IMR-90 (cell line): ENCODE results near the gene SP140L. TPM values are rescaled to one million over a fixed set of nuclear protein-coding genes. Genes with fewer than 3 reads are reported as not detected.

Experiments
- ATAC-seq: fragments of 200-7000 bp; cut with Tn5 transposase; 2 replicates; pipeline ENCODE4 v1.9.1; 2020; ENCODE audit warnings: low read depth, mild to moderate bottlenecking, moderate library complexity
- BruUV-seq: library from RNA; stranded (reverse); fragments of 400-500 nt; replicated peaks from 2 replicates; lab custom pipeline; 2021; lab: Mats Ljungman, UMichigan
- CTCF ChIA-PET: fragments of 300-600 bp; formaldehyde crosslinking; extraction: SDS; loops from one replicate; lab custom pipeline; 2021; ENCODE audit warnings: antibody characterized with exemption; lab: Yijun Ruan, JAX
- POLR2A ChIA-PET: fragments of 300-600 bp; sonication (Branson Sonifier 250); formaldehyde crosslinking; loops from one replicate; lab custom pipeline; 2022; ENCODE audit warnings: antibody characterized with exemption; ENCODE audit not compliant: unreplicated experiment; lab: Charles Lee
- DNase-seq: peaks from one replicate; pipeline ENCODE4 v3.0.0; 2013
- H2AFZ ChIP-seq: replicated peaks from 2 replicates; pipeline ENCODE3; 2013; ENCODE audit warnings: low read length, mild to moderate bottlenecking; ENCODE audit not compliant: poor library complexity
- H2AK5ac ChIP-seq: 2 replicates; pipeline ENCODE4 v1.6.1; 2013; ENCODE audit warnings: low read depth, low read length, inconsistent platforms
- H2AK9ac ChIP-seq: replicated peaks from 2 replicates; pipeline ENCODE3; 2013; ENCODE audit warnings: mild to moderate bottlenecking, low read depth, low read length, moderate library complexity; ENCODE audit not compliant: poor library complexity
- H2BK120ac ChIP-seq: 2 replicates; pipeline ENCODE4 v1.6.1; 2013; ENCODE audit warnings: low read depth, low read length, inconsistent platforms
- H2BK15ac ChIP-seq: 3 replicates; pipeline ENCODE4 v1.6.1; 2013; ENCODE audit warnings: low read depth, low read length, inconsistent platforms
- H2BK20ac ChIP-seq: 2 replicates; pipeline ENCODE4 v1.6.1; 2013; ENCODE audit warnings: low read depth, mild to moderate bottlenecking, inconsistent platforms, low read length, moderate library complexity
- H2BK5ac ChIP-seq: 2 replicates; pipeline ENCODE4 v1.6.1; 2013; ENCODE audit warnings: mild to moderate bottlenecking, low read depth, low read length, inconsistent platforms; ENCODE audit not compliant: poor library complexity, severe bottlenecking
- H3K14ac ChIP-seq: replicated peaks from 2 replicates; pipeline ENCODE4 v1.6.1; 2013; ENCODE audit warnings: low read depth, low read length, inconsistent platforms
- H3K18ac ChIP-seq: 2 replicates; pipeline ENCODE4 v1.6.1; 2013; ENCODE audit warnings: low read depth, low read length, control low read depth
- H3K23ac ChIP-seq: 2 replicates; pipeline ENCODE4 v1.6.1; 2013; ENCODE audit warnings: low read depth, low read length, inconsistent platforms
- H3K27ac ChIP-seq: 2 replicates; pipeline ENCODE4 v1.5.1; 2013; ENCODE audit warnings: mild to moderate bottlenecking, control low read depth, low read length; ENCODE audit not compliant: insufficient read depth
- H3K27me3 ChIP-seq: 2 replicates; pipeline ENCODE4 v1.6.1; 2013; ENCODE audit warnings: low read length; ENCODE audit not compliant: control insufficient read depth, insufficient read depth
- H3K36me3 ChIP-seq: 2 replicates; pipeline ENCODE4 v1.6.1; 2013; ENCODE audit warnings: low read length, mixed read lengths; ENCODE audit not compliant: control insufficient read depth, insufficient read depth
- H3K4ac ChIP-seq: 2 replicates; pipeline ENCODE4 v1.6.1; 2013; ENCODE audit warnings: low read depth, low read length, inconsistent platforms
- H3K4me1 ChIP-seq: 2 replicates; pipeline ENCODE4 v1.6.1; 2013; ENCODE audit warnings: low read length, mixed read lengths; ENCODE audit not compliant: control insufficient read depth, insufficient read depth
- H3K4me2 ChIP-seq: 2 replicates; pipeline ENCODE4 v1.6.1; 2013; ENCODE audit warnings: low read depth, mild to moderate bottlenecking, control low read depth, low read length, moderate library complexity
- H3K4me3 ChIP-seq: 2 replicates; pipeline ENCODE4 v1.5.1; 2013; ENCODE audit warnings: low read depth, mild to moderate bottlenecking, control low read depth, low read length, moderate library complexity; ENCODE audit not compliant: insufficient read depth
- H3K56ac ChIP-seq: 2 replicates; pipeline ENCODE4 v1.6.1; 2013; ENCODE audit warnings: low read length, inconsistent platforms; ENCODE audit not compliant: insufficient read depth; ENCODE audit errors: extremely low read depth
- H3K79me1 ChIP-seq, 2 experiments: 2 replicates each; pipeline ENCODE4 v1.6.1; 2013; ENCODE audit warnings: low read length in 2 of 2, inconsistent platforms in 1 of 2, low read depth in 1 of 2
- H3K9ac ChIP-seq: 2 replicates; pipeline ENCODE4 v1.6.1; 2013; ENCODE audit warnings: low read depth, low read length, control low read depth
- H3K9me1 ChIP-seq: 2 replicates; pipeline ENCODE4 v1.6.1; 2013; ENCODE audit warnings: low read length, inconsistent platforms; ENCODE audit not compliant: insufficient read depth
- H3K9me3 ChIP-seq: 2 replicates; pipeline ENCODE4 v1.6.1; 2013; ENCODE audit warnings: low read length; ENCODE audit not compliant: control insufficient read depth, insufficient read depth
- H4K20me1 ChIP-seq: 2 replicates; pipeline ENCODE4 v1.6.1; 2013; ENCODE audit warnings: low read length, inconsistent platforms; ENCODE audit not compliant: insufficient read depth
- H4K5ac ChIP-seq: 2 replicates; pipeline ENCODE4 v1.6.1; 2013; ENCODE audit warnings: mild to moderate bottlenecking, low read depth, low read length, control low read depth
- H4K8ac ChIP-seq, 2 experiments: 2 replicates each; pipeline ENCODE4 v1.6.1; 2013; ENCODE audit warnings: low read depth in 2 of 2, low read length in 2 of 2, control low read depth in 1 of 2, inconsistent platforms in 1 of 2
- H4K91ac ChIP-seq: 2 replicates; pipeline ENCODE4 v1.6.1; 2013; ENCODE audit warnings: low read depth, low read length, inconsistent platforms; ENCODE audit not compliant: insufficient read depth
- CEBPB ChIP-seq: IDR thresholded peaks from 2 replicates; pipeline ENCODE4 v1.6.1; 2012; ENCODE audit warnings: low read depth, low read length, improper control_type of control experiment
- CTCF ChIP-seq: conservative IDR thresholded peaks from 2 replicates; pipeline ENCODE4 v1.5.1; 2012; ENCODE audit warnings: mild to moderate bottlenecking, low read depth, low read length, improper control_type of control experiment
- WGBS, 2 experiments: methylation state at CpG; one replicate each; pipeline versions ENCODE4 v1.1.5 to v1.1.7; 2013; ENCODE audit warnings: missing lambda C conversion rate in 2 of 2; ENCODE audit not compliant: insufficient read length in 1 of 2; ENCODE audit errors: extremely low coverage in 2 of 2; 5-methylcytosine and 5-hydroxymethylcytosine counted together
- dilution Hi-C: fragments of 300-500 bp; cut with HindIII; formaldehyde crosslinking; loops from one replicate; pipeline ENCODE4 v1.14.3; 2018; ENCODE audit warnings: low sequenced_read_pairs; ENCODE audit not compliant: unreplicated experiment
- in situ Hi-C: fragments of 300-500 bp; cut with MboI; formaldehyde crosslinking; loops from 3 replicates; pipeline ENCODE4 v1.14.3; 2019; ENCODE audit warnings: low sequenced_read_pairs, inconsistent platforms, mixed read lengths
- intact Hi-C: fragments of 100-400 bp; cut with micrococcal nuclease; formaldehyde crosslinking; loops from 2 replicates; pipeline ENCODE4 v1.10.0; 2022
- polyA plus RNA-seq, 3 experiments: library from polyadenylated mRNA; depleted of rRNA; stranded (reverse); fragments of >200 nt; gene quantifications; 2 replicates each; pipeline ENCODE4 v1.2.3, GENCODE V29; 2012; ENCODE audit warnings: low replicate concordance in 1 of 3
- total RNA-seq: library from RNA; depleted of rRNA; stranded (reverse); fragments of >200 nt; gene quantifications from 2 replicates; pipeline ENCODE4 v1.2.3, GENCODE V29; 2012

The SP140L gene
- total and polyA plus RNA-seq, 2 of the 4 experiments (the other 2 are of a cell fraction): 5.4 to 11.2 TPM

- H3K18ac ChIP-seq: no peak overlapping the region
- no TSS peak for BruUV-seq
- no peak overlapping the region for H2AFZ ChIP-seq
- no CpG with 5 or more reads among the region's 2 CpGs for WGBS, 2 experiments
- H4K8ac ChIP-seq: no peak overlapping the region
- peaks cover 8% of the 10 kb centered on the region for H3K36me3 ChIP-seq
- H3K4me2 ChIP-seq: peak overlapping the region; percentile 42; the same call in 1 of the 2 replicates
- ChIA-PET CTCF (interaction anchor here (0.6 kb wide), 1 partner anchor 273 kb away, joined by 3 read pairs; the partner anchor contains the start of gene CAB39), POLR2A (no interaction called here)
- no peak overlapping the region for H2AK5ac ChIP-seq
- H4K91ac ChIP-seq: no peak overlapping the region
- peaks cover 2% of the 10 kb centered on the region for H3K9me3 ChIP-seq
- peaks cover 9% of the 10 kb centered on the region for H3K4me1 ChIP-seq
- H2BK120ac ChIP-seq: no peak overlapping the region
- H3K79me1 ChIP-seq: peaks cover 20 to 49% of the 10 kb centered on the region in 2 experiments
- no peak overlapping the region for H3K56ac ChIP-seq
- H3K9ac ChIP-seq: no peak overlapping the region
- peaks cover 4% of the 10 kb centered on the region; the same call in 1 of the 2 replicates for H4K20me1 ChIP-seq
- no peaks in the 10 kb centered on the region for H3K27me3 ChIP-seq
- intact Hi-C loops: no loop called here
- H3K14ac ChIP-seq: no peak overlapping the region; the same call in 1 of the 2 replicates
- peak overlapping the region; percentile 5 for H2BK5ac ChIP-seq
- H2BK15ac ChIP-seq: no peak overlapping the region
- no peak overlapping the region for H3K23ac ChIP-seq
- no peak overlapping the region for H3K4ac ChIP-seq
- DNase-seq: no peak
- H2BK20ac ChIP-seq: no peak overlapping the region
- H3K27ac ChIP-seq: no peak overlapping the region
- dilution Hi-C loops: no loop called here
- peaks cover 6% of the 10 kb centered on the region for H3K9me1 ChIP-seq
- H4K5ac ChIP-seq: no peak overlapping the region
- H3K4me3 ChIP-seq: no peak overlapping the region
- ATAC-seq: no peak
- no peak overlapping the region for H2AK9ac ChIP-seq
- TF ChIP-seq CTCF (no peak), CEBPB (no peak)
- in situ Hi-C loops: no loop called here
Observed at GRCh38 chr2:230439590-230439989, 112.6 kb downstream of the SP140L start.
